ENCODE results near the gene DMP1. TPM values are rescaled to one million over a fixed set of nuclear protein-coding genes. Genes with fewer than 3 reads are reported as not detected.

The DMP1 gene, protein sequence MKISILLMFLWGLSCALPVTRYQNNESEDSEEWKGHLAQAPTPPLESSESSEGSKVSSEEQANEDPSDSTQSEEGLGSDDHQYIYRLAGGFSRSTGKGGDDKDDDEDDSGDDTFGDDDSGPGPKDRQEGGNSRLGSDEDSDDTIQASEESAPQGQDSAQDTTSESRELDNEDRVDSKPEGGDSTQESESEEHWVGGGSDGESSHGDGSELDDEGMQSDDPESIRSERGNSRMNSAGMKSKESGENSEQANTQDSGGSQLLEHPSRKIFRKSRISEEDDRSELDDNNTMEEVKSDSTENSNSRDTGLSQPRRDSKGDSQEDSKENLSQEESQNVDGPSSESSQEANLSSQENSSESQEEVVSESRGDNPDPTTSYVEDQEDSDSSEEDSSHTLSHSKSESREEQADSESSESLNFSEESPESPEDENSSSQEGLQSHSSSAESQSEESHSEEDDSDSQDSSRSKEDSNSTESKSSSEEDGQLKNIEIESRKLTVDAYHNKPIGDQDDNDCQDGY
- not detected in 2 replicates for total RNA-seq

DNA sequence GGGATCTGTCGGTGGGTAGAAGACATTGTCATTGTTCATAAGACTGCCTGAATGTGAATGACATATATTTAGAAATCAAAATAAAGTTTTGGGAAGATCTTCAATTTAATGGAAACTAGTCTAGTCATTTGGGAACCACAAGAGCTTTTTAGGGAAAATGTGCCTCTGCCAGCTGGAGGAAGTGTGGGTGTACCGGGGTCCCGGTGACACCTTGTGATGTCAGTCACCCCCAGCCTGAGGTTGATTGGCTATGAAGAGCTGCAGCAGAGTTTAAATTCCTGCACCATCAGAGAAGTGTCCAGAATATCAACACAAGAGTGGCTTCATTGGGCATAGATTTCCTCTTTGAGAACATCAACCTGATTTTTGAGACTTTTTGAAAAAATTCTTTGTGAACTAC lies at the start of gene DMP1:
TSS of gene DMP1 (plus strand) at position 301 of the 400 bp plus-strand sequence. CDS start 6,213 bp downstream, outside the sequence.

GRCh38 chr4:87608229-87608628 lies 41.9 kb upstream of the DMP1 start, which contains the start of gene DSPP:
Gene DSPP (plus strand): TSS chr4:87608529. CDS start chr4:87610909, 2,380 bp downstream.

Other genes with a start within 250 kb of the DMP1 start
- gene NUDT9, start 227.7 kb upstream of the DMP1 start, total RNA-seq: 18.9 and 22.7 TPM in 2 replicates
- not detected in 2 replicates for gene SPARCL1, start 120.9 kb upstream of the DMP1 start, total RNA-seq
- gene DSPP, start 41.8 kb upstream of the DMP1 start, total RNA-seq: not detected in 2 replicates
- gene IBSP, start 149.3 kb downstream of the DMP1 start, total RNA-seq: not detected in 2 replicates
- not detected in 2 replicates for gene MEPE, start 182.7 kb downstream of the DMP1 start, total RNA-seq

All from mesangial cell (primary cell).